OCI-LY1 (cell line): ENCODE data around the gene MICAL2.

Experiments
- CTCF ChIP-seq: fragments of 200-600 bp; sonication (generic), shearing (Covaris generic); IDR thresholded peaks from 2 replicates; pipeline ENCODE4 v1.5.1; 2017; ENCODE audit warnings: mild to moderate bottlenecking, antibody characterized with exemption, low read length, moderate library complexity, mixed read lengths
- EZH2 ChIP-seq: fragments of 200-600 bp; sonication (generic), shearing (Covaris generic); IDR thresholded peaks from 2 replicates; pipeline ENCODE4 v1.8.0; 2017; ENCODE audit warnings: borderline replicate concordance, mixed run types, mild to moderate bottlenecking, antibody characterized with exemption, low read length, moderate library complexity, mixed read lengths

DNA sequence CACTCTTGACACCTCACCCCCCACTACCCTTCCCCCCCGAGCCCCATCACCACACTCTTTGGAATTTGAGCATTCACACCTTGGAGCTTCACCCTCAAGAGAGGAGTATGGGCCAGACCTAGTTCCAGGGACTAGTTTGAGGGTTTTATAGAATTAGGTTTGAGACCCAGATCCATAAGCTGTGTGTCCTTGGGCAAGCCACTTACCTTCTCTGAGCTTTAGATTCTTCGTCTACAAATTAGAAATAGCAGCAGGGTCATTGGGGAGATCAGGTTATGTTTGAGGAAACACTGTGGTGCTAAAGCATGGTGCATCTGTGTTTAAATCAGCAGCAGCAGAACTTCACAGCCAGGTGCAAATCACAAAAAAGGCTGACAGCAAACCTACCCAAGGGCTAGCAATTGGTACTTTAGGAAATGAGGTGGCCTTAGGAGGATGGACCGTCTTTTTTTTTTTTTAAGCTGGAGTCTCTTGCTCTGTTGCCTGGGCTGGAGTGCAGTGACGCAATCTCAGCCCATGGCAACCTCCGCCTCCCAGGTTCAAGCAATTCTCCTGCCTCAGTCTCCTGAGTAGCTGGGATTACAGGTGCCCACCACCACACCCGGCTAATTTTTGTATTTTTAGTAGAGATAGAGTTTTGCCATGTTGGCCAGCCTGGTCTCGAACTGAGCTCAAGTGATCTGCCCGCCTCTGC lies 114.8 kb downstream of the MICAL2 start:
- TF ChIP-seq CTCF: no peak
- no peak for TF ChIP-seq EZH2
